ENCODE results near the gene IQSEC3.
"Not testable (repeated sequence)": the region's sequence is repeated elsewhere in the genome, so short reads cannot be mapped to it uniquely, and the experiment has no call there.

Gene IQSEC3

DNA sequence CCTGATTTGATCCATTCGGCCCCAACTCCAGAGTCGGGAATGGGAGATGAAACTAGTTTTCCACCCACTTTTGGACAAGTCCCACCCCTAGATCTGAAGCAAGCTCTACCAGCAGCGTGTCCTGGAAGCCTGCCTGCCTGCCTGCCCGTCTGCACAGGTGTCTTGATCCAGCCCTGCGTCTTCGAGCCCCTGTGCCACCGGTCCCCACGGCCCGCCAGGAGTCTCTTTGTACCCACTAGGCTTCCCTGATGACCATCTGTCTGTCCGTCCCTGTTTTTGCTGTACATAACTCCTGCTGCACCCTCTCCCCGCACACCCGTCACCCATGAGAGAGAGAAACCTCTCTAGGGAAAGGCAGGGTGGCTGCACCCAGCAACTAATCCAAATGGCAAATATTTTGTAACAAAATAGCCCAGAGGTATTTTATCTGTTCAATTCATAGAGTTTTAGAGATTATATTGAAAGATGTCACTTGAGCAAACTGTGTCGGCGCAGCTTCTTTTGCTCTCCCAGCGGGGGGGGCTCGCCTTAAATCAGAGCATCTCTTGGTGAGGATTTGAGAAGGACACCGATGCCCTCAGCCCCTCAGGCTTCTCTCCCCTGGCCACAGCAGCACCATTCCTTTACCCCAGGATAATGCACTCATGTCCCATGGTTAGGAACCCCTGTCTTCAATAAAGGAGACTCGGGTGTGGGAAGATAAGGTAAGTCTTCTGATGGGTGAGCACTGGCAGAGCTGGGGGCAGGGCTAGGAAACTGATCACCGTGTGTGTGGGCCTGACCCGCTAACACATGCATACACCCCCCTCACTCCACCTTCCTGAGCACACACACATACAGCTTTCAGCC is 111.6 kb downstream of the IQSEC3 start:
- DNase-seq (ENCODE audit: low read depth) = no peak

GRCh38 chr12:178829-179109 is 112.2 kb downstream of the IQSEC3 start:
- DNase-seq (ENCODE audit: low read depth) = no peak

DNA sequence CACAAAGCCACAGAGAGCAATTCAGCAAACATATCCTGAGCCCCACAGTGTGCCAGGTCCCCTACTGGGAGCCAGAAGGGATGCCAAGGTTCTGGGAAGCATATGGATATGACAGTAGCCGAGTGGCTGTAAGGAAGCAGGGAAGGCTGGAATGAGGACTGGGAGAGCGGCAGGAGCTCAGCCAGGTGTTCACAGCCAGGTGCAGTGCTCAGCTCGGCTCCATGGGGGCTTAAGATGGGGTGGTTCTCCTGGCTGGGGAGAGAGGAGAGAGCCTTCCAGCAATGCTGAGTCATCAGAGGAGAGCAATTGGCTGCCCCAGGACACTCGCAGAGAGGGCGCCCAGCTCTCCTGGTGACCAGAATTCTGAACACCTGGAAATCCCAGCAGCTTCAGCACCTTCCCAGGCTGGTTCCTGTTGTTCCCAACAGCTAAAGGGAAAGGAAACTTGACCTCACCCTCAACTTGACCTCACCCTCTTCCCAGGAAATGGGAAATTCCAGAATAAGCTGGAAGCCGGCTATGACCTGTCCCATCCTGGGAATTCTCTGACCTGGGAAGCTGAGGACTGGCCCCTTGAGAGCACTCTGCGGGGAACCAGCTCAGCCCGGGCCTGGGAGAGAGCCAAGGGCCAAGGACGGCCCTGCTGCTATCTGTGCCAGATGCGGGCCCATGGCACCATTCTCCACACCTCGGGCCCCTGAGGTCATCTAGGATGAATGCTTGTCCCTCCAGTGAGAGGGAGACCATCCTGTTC is 112.7 kb downstream of the IQSEC3 start:
- no peak for DNase-seq (ENCODE audit: low read depth)

DNA sequence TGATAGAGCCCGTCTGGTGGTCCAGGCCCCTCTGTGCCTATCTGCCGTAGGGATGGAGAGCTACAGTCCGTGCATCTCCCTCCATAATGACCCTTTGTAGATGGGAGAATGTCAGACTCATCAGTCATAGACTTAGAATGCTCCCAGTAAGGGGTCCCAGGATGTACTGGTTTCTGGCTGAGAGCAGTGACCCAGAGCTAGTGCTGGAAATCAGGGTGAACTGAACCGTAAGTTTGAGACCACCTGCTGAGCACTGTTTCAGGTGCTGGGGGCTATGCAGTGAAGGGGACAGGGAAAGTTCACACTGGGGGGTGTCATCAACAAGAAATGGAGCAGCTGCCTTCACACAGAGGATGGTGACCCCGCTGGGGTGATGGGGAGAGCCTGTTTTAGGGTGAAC is 113.3 kb downstream of the IQSEC3 start:
- DNase-seq (ENCODE audit: low read depth) = no peak

DNA sequence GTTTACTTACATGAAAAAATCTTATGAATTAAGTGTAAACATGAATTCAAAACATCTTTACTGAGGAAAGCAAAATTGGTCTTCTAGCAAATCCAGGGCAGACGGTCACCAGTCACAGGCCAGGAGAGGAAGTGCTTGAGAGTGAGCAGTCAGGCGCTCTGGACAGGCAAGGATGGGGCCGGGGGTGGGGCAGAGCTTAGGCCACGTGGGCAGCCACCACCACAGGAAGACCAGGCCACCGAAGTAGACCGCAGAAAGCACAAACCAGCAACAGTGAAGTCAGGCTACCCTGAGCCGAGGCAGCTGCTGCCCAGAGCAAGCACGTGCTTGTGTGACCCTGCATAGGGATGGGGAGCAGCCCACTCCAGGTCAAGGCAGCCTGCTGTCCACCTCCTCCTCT is 113.9 kb downstream of the IQSEC3 start:
- no peak for DNase-seq (ENCODE audit: low read depth)

- DNase-seq (ENCODE audit: low read depth) = no peak
These were observed 115.4 kb downstream of the IQSEC3 start for GRCh38 chr12:181921-182320.

GRCh38 chr12:182381-182892 is 115.9 kb downstream of the IQSEC3 start:
- no peak for DNase-seq (ENCODE audit: low read depth)

DNA sequence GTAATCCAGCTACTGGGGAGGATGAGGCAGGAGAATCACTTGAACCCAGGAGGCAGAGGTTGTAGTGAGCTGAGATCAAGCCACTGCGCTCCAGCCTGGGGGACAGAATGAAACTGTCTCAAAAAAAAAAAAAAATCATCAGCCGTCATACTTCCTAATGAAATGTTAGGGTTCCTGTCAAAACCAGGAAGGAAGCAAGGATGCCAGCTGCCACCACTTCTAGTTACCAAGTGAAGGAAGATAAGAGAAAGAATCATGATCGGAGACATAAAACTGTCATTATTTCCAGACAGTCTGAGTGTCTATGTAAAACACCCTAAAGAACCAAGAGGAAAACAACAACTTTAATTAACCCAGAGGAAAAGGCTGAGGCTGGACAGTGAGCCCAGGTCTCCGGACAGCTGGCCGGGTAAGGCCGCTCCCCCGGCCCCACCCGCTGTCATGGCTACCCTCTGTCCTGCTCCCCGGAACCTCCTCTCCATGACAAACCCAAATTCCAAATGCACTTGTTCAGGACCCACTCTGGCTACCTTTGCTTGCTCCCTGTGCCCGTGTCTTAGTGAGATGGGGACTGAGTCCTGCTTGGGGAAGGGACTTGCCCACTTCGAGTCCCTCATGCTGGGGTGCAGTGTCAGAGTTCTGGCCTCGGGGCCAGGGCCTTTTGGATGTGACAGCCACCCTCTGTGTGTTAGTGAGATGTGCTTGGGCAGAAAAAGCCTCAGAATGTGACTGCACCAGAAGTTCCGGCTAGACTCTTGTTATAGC is 118.4 kb downstream of the IQSEC3 start:
- DNase-seq (ENCODE audit: low read depth) = no peak

- DNase-seq (ENCODE audit: low read depth) = no peak
These were observed 119.0 kb downstream of the IQSEC3 start for GRCh38 chr12:185576-185955.

GRCh38 chr12:186006-186625 is 119.5 kb downstream of the IQSEC3 start:
- no peak for DNase-seq (ENCODE audit: low read depth)

GRCh38 chr12:187986-188909 is 121.7 kb downstream of the IQSEC3 start:
- not testable (repeated sequence) for DNase-seq (ENCODE audit: low read depth)

DNA sequence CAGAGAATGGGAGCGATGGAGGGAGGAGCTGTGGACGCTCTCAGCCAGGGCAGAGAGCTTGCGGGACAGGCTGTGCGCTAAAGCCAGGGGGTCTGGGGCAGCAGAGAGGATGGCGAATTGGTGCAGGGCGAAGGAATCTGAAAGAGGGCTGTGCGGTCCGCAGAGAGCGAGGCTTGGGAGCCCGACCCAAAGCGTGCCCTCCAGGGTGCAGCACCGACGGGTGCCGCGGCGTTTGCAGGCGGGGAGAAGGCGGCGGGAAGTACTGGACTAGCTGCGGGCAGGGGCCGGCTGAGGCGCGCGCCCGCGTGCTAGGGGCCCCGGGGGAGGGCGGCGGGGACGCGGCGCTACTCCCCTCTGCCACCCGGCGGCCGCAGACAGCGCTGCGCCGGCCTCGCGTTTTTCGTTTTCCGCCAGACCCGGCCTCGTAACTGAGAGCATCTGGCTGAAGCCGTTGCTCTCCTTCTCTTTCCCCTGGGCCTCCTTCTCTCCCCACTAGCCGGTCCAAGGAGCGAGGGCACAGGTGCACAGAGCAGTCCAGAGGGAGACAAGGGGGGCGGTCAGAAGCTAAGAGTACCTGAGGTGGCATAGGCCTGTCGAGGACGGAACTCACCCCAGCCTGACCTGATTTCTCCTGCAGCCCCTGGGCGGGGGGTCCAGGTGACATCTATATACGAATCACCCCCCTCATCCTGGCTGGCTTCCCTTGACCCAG is 122.5 kb downstream of the IQSEC3 start:
- DNase-seq (ENCODE audit: low read depth) = peak; percentile 14

GRCh38 chr12:189622-189962 is 123.0 kb downstream of the IQSEC3 start:
- no peak for DNase-seq (ENCODE audit: low read depth)

DNA sequence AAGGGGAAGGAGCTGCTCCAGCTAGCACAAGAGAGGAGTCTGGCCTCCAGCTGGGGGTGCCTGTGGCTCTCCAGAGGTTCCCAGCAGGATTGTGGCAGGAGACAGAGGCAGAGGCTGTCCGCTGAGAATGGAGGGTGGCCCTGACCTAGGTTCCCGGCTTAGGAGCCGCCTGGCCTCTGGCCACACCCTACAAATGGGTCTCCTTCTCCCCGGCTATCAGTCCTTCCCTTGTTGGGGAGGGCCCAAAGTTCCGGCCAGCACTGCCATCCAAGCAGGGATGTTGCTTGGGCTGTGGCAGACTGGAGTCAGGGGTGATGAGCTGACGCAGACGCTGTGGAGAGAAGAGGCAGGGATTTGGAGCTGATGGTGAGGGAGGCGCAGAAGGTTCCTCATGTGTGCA is 124.3 kb downstream of the IQSEC3 start:
- no peak for DNase-seq (ENCODE audit: low read depth)

GRCh38 chr12:191541-191940 is 125.0 kb downstream of the IQSEC3 start:
- DNase-seq (ENCODE audit: low read depth) = no peak

- no peak for DNase-seq (ENCODE audit: low read depth)
These were observed 126.7 kb downstream of the IQSEC3 start for GRCh38 chr12:193261-193660.

DNA sequence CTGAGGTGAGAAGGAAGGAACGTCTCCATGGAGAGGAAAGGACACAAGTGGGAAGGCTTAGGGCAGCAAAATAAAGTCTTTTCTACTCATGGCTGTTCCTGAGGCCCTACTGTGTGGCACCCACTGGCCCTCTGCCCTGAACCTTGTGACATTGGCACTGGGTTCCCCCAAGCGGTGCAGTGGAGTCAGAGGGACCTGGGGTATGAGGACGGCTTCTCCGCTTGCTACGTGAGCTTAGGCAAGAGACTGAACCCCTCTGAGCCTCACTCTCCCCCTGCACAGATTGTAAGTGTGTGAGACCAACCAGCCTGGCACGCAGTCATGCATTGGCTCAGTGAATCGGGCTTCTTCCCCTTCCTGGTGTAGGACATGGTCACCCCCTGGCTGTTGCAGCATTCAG is 127.7 kb downstream of the IQSEC3 start:
- DNase-seq (ENCODE audit: low read depth) = no peak

GRCh38 chr12:195156-195555 is 128.6 kb downstream of the IQSEC3 start:
- DNase-seq (ENCODE audit: low read depth) = no peak

DNA sequence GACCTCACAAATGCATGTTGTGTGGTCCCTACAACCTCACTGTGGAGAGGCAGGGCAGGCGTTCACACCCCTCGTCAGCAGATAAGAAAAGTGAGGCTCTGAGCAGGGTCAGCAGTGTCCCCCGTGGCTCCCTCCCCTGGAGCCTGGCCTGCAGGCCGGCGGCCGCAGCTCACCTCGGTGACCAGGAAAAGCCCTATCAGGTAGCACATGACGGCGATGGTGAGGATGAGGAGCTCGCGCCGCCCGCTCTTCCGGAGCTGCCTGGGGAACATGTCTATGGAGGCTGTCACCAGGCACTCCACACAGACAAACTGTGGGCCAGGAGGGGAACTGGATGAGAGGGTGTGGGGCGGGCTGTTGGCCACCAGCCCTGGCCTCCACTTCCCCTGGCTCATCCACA is 129.4 kb downstream of the IQSEC3 start:
- DNase-seq (ENCODE audit: low read depth) = no peak

- no peak for DNase-seq (ENCODE audit: low read depth)
These were observed 129.9 kb downstream of the IQSEC3 start for GRCh38 chr12:196436-196835.

- no peak for DNase-seq (ENCODE audit: low read depth)
These were observed 130.8 kb downstream of the IQSEC3 start for GRCh38 chr12:197347-197746.

Measured in stimulated activated CD8-positive, alpha-beta memory T cell treated with anti-CD3 and anti-CD28 coated beads, Interleukin-15, amount 100 ng/mL, for 24 hours (primary cell).